Choroid plexus epithelial cell (primary cell): Measurements from ENCODE around the gene GALNT13.

Experiments
- DNase-seq: peaks from one replicate; pipeline ENCODE4 v3.0.0-alpha.2; 2010; ENCODE audit warnings: low read depth
- H3K4me3 ChIP-seq: 2 replicates; pipeline ENCODE4 v1.5.1; 2011; ENCODE audit warnings: low read depth, mild to moderate bottlenecking, control low read depth, low read length, moderate library complexity
- CTCF ChIP-seq: conservative IDR thresholded peaks from 2 replicates; pipeline ENCODE4 v1.5.1; 2011; ENCODE audit warnings: low read depth, mild to moderate bottlenecking, control low read depth, inconsistent platforms, low read length, moderate library complexity

GALNT13 gene

GRCh38 chr2:154402213-154402612, 530.5 kb downstream of the GALNT13 start:
- peak; percentile 11 for DNase-seq
- TF ChIP-seq CTCF: peak; percentile 35
- H3K4me3 ChIP-seq: no peak overlapping the region

GRCh38 chr2:154403242-154403790, 531.6 kb downstream of the GALNT13 start:
- TF ChIP-seq CTCF: no peak
- no peak overlapping the region for H3K4me3 ChIP-seq
- no peak for DNase-seq

GRCh38 chr2:154408786-154409185, 537.1 kb downstream of the GALNT13 start:
- TF ChIP-seq CTCF: no peak
- no peak for DNase-seq
- no peak overlapping the region for H3K4me3 ChIP-seq

- no peak for DNase-seq
- no peak for TF ChIP-seq CTCF
Measured at GRCh38 chr2:154422251-154422650, 550.5 kb downstream of the GALNT13 start.

GRCh38 chr2:154425994-154426393, 554.3 kb downstream of the GALNT13 start:
- no peak for DNase-seq
- TF ChIP-seq CTCF: no peak
- no peak overlapping the region for H3K4me3 ChIP-seq

More at GRCh38 chr2:154422251-154422650, 550.5 kb downstream of the GALNT13 start:
- no peak overlapping the region for H3K4me3 ChIP-seq

- no peak for TF ChIP-seq CTCF
- DNase-seq: no peak
- no peak overlapping the region for H3K4me3 ChIP-seq
Measured at GRCh38 chr2:154427453-154427852, 555.7 kb downstream of the GALNT13 start.

- TF ChIP-seq CTCF: no peak
- no peak overlapping the region for H3K4me3 ChIP-seq
- DNase-seq: no peak
Measured at GRCh38 chr2:154428022-154428421, 556.3 kb downstream of the GALNT13 start.
